ENCODE measurements around the gene OR13H1. TPM values are rescaled to one million over a fixed set of nuclear protein-coding genes. Genes with fewer than 3 reads are reported as not detected.
"Not testable (repeated sequence)": the region's sequence is repeated elsewhere in the genome, so short reads cannot be mapped to it uniquely, and the experiment has no call there.

The OR13H1 gene, protein sequence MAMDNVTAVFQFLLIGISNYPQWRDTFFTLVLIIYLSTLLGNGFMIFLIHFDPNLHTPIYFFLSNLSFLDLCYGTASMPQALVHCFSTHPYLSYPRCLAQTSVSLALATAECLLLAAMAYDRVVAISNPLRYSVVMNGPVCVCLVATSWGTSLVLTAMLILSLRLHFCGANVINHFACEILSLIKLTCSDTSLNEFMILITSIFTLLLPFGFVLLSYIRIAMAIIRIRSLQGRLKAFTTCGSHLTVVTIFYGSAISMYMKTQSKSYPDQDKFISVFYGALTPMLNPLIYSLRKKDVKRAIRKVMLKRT
- not detected for polyA plus RNA-seq (ENCODE audit: insufficient read length)

DNA sequence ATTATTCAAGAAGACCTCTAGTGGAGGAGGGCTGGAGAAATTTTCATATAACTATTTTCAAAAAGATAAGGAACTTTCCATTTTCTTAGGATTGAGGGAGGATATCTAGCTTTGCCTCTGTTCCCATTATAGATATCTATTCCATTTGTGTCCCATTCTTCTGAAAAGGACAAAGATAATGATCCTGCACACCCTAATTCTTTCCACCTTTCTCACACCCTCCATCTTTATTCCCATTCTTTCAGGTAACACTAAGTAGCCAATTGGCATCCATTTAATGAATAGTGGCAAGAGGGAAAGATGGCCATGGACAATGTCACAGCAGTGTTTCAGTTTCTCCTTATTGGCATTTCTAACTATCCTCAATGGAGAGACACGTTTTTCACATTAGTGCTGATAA is at the start of gene OR13H1:
Gene OR13H1, plus strand, starts transcription at position 301 of the 400 bp plus-strand sequence. Its CDS starts 0 bp downstream, at position 301.
- DNase-seq (ENCODE audit: low read depth): no peak

DNA sequence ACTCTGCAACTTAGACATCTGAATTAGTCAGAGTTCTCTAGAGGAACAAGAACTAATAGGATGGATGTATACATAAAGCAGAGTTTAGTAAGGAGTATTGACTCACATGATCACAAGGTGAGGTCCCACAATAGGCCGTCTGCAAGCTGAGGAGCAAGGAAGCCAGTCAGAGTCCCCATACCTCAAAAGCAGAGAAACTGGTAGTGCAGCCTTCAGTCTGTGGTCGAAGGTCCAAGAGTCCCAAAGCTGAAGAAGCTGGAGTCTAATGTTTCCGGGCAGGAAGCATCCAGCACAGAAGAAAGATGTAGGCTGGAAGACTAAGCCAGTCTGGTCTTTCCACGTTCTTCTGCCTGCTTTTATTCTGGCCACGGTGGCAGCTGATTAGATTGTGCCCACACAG is 42.3 kb upstream of the OR13H1 start:
- not testable (repeated sequence) for DNase-seq (ENCODE audit: low read depth)

DNA sequence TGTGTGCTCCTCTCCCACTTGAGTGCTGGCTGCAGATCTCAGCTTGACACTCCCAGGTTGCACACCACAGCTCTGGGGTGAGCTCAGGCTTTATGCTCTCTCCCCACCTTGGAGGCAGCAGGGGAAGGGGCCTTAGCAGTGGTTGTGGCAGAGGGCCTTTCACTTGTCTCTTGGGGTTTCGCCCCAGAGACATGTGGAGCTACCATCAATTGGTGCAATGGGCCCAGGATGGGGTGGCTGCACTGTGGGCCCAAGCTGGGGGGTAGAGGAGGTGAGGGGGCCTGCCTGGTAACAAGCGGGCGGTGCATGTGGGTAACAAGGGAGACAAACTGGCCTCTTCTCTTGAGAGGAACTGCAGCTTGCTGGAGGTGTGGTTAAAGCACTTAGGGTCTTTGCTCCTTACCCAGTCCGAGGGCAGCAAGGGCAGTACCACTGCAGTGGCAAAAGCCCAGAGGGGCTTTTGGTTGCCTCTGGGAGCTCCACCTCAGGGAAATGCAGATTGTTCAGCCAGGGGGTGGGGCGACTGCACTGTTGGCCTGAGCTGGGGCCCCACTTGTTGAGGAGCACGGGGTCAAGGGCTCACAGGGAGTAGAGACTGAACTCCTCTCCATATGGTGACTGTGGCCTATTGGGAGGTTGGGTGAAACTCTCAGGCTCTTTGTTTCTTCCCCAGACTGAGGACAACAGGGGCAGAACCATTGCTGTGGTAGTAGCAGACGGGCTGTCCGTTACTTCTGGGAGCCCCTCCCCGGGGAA is 30.5 kb upstream of the OR13H1 start:
- no peak for DNase-seq (ENCODE audit: low read depth)

DNA sequence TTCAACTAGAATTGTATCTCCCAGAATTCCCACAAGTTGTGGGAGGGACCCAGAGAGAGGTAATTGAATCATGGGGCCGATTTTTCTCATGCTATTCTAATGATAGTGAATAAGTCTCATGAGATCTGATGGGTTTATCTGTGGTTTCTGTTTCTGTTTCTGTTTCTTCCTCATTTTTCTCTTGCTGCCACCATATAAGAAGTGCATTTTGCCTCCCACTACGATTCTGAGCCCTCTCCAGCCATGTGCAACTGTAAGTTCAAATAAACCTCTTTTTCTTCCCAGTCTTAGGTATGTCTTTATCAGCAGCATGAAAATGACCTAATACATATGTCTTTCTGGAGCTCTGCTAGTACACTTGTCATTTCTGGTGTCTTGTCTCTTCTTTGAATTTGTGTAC is 22.1 kb upstream of the OR13H1 start:
- DNase-seq (ENCODE audit: low read depth): no peak

DNA sequence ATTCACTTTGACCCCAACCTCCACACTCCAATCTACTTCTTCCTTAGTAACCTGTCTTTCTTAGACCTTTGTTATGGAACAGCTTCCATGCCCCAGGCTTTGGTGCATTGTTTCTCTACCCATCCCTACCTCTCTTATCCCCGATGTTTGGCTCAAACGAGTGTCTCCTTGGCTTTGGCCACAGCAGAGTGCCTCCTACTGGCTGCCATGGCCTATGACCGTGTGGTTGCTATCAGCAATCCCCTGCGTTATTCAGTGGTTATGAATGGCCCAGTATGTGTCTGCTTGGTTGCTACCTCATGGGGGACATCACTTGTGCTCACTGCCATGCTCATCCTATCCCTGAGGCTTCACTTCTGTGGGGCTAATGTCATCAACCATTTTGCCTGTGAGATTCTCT is 344 bp downstream of the OR13H1 start:
- no peak for DNase-seq (ENCODE audit: low read depth)

DNA sequence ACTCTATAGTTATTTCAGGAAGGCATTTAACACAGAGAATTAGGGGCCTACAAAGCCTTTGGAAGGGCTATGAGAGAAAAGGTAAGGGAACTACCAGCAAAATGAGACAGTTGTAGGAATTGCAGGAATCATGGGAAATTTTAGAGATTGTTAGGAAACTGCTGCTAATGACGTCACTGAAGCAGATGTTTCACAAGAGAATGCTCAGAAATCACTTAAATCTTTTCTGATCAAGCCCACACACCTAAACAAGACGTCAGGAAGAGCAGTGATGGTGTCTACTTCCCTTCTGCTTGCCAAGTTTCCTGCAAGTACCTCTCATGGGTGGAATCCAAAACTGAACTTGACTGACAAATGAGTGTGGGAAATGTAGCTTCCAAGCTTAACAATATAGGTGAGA is 5.1 kb downstream of the OR13H1 start:
- DNase-seq (ENCODE audit: low read depth): no peak

DNA sequence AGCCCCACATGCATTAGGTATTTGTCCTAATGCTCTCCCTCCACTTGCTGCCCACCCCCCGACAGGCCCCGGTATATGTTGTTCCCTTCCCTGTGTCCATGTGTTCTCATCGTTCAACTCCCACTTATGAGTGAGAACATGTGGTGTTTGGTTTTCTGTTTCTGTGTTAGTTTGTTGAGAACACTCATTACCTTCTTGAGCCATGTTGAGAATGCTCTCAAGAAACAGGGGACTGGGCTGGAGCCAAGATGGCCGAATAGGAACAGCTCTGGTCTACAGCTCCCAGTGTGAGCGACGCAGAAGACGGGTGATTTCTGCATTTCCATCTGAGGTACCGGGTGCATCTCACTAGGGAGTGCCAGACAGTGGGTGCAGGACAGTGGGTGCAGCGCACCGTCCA is 8.6 kb downstream of the OR13H1 start:
- DNase-seq (ENCODE audit: low read depth): not testable (repeated sequence)

DNA sequence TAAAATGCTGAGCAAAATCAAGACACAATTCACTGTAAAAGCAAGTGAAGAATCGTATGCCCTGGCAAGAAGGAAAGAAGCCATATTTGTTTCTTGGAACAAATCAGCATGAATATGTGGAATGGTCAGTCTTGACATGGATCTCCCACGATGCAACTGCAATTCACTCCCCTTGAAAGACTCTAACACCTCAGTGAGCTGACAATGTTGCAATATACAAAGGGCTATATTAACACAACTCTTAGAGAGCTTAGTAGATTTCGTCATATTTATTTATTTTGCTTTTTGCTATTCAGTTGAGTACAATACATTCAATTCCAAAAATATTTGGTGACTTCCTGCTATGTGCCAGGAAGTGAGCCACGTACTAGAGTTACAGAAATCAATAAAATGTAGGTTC is 14.7 kb downstream of the OR13H1 start:
- DNase-seq (ENCODE audit: low read depth): no peak

DNA sequence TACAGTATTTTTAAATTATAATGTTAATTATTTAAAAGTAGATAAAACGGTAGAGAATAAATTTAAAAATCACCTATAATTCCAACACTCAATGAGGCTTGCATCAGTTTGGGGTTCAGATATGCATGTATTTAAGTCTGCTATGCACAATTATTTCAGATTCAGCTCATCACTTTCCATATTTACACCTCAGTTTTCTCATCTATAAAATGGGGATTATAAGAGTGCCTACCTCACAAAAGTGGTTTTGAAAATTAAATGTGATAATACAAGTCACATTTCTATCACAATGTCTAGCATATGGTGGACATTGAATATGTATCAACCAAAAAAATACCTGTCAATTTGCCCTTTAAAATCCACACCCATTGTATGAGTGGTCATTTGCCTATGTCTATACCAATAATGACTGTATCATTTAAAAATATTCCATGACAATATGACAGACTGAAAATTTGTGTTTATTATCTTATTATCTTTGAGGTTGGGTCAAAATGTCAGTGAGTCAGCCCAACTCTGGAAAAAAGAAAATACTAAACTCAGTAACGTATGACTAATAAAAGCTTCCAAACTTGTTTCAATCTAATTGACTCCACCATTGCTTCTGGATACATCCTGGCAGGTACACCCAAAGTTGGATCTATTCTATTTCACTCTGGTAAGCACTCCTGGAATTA is 20.8 kb downstream of the OR13H1 start:
- DNase-seq (ENCODE audit: low read depth): no peak

DNA sequence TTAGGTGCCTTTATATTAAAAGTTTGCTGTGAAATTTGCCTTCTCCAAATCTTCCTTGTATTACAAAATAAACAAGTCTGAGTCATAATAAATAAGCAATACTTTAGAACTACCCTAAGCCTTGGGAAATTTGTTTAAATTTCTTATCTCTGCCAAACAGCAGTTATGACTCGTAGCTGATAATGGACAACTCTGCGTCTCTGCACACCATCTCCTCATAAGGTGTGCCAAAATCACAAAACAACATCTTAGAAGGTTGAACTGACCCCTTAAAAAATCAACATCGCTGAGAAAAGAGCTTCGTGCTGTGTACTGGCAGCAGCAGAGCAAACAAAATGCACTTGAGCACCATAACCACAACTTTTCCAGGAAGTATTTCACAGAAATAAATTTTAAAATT is 22.0 kb downstream of the OR13H1 start:
- no peak for DNase-seq (ENCODE audit: low read depth)

DNA sequence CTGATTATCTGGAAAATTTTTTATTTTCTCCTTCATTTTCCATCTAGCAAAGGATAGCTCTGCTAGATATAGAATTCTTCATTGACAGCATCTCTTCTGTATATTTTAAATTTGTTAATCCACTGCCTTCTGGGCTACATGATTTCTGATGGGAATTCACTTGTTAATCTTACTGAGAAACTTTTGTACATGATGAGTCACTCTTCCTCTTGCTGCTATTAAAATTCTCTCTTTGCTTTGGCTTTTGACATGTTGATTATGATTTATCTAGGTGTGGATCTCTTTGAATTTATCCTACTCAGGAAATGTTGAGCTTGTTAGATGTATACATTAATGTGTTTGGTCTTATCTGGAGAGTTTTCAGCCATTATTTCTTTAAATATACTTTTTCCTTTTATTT is 27.5 kb downstream of the OR13H1 start:
- no peak for DNase-seq (ENCODE audit: low read depth)

DNA sequence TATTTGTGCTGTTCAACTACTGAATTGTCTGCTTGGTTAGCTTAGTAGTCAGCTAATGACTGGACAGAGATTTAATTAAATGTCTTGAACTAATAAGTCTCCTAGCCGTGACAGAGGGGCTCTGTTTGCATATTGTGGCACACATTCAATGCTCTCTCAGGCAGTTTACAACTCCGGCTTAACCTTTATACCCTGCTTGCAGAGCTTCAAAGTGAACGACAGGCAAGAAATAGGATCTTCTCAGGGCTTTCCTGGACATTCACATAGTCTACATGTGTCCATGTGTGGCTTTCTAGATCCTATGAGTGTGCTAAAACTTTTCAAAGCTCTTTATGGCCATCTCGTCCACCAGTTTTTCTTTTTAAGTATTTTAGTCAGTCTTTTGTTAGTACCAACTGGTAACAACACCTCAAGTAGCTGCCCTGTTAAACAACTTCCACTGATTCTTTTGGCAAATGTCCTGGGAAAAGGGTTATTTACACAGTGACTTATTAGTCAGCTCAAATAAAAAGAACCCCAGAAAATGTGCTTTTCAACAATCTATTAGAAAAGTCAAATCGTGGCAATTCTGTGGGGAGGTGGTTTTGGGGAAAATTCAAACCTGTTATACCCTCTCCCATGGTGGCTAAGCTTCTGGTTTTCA is 28.6 kb downstream of the OR13H1 start:
- no peak for DNase-seq (ENCODE audit: low read depth)

DNA sequence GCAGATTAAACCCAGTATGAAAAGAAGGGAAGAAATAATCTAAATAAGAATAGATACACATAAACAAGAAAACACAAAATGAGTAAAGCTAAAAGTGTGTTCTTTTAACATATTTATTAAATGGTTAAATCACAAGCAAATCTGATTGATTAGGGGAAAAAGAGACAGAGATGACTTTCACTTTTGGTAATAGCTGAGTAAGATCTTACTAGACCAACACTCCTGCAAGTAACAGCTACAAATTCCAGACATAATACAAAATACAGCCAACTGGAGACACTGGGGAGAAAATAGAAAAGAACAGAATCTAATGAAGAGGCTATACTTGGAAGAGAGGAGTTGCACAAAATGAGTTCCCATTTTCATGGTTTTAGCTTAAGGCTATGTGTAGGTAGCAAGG is 33.5 kb downstream of the OR13H1 start:
- DNase-seq (ENCODE audit: low read depth): no peak

DNA sequence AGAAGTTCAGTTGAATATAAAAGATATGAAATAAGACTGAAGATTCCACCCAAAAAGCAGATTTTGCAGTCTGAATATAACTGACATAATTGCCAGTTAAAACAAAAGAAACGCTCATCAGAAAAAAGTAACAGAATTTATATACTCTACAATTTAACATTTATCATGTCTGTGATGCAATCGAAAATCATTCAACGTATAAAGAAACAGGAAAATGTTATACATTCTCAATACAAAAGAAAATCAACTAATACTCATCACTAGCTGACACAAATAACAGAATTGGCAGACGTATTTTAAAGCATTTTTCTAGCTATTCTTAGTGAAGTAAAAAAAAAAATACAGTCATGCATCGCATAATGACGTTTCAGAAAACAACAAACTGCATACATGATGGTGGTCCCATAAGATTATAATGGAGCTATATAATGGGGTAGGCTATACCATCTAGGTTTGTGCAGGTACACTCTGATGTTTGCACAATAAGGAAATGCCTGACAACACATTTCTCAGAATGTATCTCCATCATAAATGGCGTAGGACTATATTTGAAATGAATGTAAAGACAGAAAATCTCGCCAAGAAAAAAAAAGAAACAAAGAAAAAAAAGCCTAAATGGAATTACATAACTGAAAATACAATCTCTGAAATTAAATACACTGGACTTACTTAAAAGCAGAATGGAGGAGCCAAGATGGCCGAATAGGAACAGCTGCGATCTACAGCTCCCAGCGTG is 34.3 kb downstream of the OR13H1 start:
- DNase-seq (ENCODE audit: low read depth): no peak

DNA sequence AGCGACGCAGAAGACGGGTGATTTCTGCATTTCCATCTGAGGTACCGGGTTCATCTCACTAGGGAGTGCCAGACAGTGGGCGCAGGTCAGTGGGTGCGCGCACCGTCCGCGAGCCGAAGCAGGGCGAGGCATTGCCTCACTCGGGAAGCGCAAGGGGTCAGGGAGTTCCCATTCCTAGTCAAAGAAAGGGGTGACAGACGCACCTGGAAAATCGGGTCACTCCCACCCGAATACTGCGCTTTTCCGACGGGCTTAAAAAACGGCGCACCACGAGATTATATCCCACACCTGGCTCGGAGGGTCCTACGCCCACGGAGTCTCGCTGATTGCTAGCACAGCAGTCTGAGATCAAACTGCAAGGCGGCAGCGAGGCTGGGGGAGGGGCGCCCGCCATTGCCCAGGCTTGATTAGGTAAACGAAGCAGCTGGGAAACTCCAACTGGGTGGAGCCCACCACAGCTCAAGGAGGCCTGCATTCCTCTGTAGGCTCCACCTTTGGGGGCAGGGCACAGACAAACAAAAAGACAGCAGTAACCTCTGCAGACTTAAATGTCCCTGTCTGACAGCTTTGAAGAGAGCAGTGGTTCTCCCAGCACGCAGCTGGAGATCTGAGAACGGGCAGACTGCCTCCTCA is 35.0 kb downstream of the OR13H1 start:
- not testable (repeated sequence) for DNase-seq (ENCODE audit: low read depth)

DNA sequence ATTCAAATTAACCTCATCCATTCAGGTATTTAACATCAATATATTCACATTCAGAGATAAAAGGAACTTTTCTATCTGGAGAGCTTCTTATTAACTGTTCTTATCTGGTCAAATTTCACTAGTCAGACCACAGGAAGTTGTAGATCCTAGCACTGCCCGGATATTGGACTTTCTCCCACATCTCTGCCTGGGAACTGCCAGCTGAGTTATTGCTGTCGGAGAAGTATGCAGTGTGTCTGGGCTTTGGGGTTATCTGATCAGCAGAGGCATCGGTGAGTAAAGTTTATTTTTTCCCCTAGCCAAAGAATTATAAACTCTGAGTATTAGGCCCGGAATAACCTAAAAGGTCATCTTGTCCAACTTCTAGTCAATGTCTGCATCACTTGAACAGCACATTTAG is 45.1 kb downstream of the OR13H1 start:
- DNase-seq (ENCODE audit: low read depth): no peak
